GM23338 (cell line): Measurements from ENCODE around the gene FRMPD1.

Experiments
- CREB1 ChIP-seq: fragments of 250-450 bp; sonication (Bioruptor Pico); IDR thresholded peaks from 2 replicates; pipeline ENCODE4 v1.5.0; 2020; ENCODE audit warnings: low read depth, mild to moderate bottlenecking, moderate library complexity
- CTCF ChIP-seq, 2 experiments: fragments of 200-600 bp in 1 of 2; sonication (generic) in 1 of 2; conservative IDR thresholded peaks; 2 replicates each; pipeline versions ENCODE4 v1.5.1 to v1.6.1; 2016 to 2017; ENCODE audit warnings: antibody characterized with exemption in 2 of 2, low read depth in 2 of 2, mild to moderate bottlenecking in 2 of 2, moderate library complexity in 1 of 2
- ETS1 ChIP-seq: IDR thresholded peaks from 2 replicates; pipeline ENCODE4 v1.6.1; 2016; ENCODE audit warnings: antibody characterized with exemption
- EZH2 ChIP-seq: fragments of 200-600 bp; sonication (generic); IDR thresholded peaks from one replicate; pipeline ENCODE4 v1.8.0; 2017; ENCODE audit warnings: antibody characterized with exemption, mild to moderate bottlenecking, low read depth; ENCODE audit not compliant: unreplicated experiment
- EZH2phosphoT487 ChIP-seq: fragments of 200-600 bp; sonication (generic); IDR thresholded peaks from one replicate; pipeline ENCODE4 v1.8.1; 2018; ENCODE audit warnings: antibody characterized with exemption; ENCODE audit not compliant: unreplicated experiment
- JUNB ChIP-seq: IDR thresholded peaks from one replicate; pipeline ENCODE4 v1.6.1; 2016; ENCODE audit warnings: antibody characterized with exemption; ENCODE audit not compliant: unreplicated experiment
- NANOG ChIP-seq: IDR thresholded peaks from 2 replicates; pipeline ENCODE4 v1.6.1; 2016; ENCODE audit warnings: antibody characterized with exemption, borderline replicate concordance
- POLR2AphosphoS5 ChIP-seq: IDR thresholded peaks from 2 replicates; pipeline ENCODE4 v1.6.1; 2016; ENCODE audit warnings: antibody characterized with exemption, low read depth
- STAT1 ChIP-seq: IDR thresholded peaks from one replicate; pipeline ENCODE4 v1.6.1; 2016; ENCODE audit warnings: antibody characterized with exemption; ENCODE audit not compliant: unreplicated experiment
- ZNF114 ChIP-seq: fragments of 250-450 bp; sonication (Bioruptor Pico); IDR thresholded peaks from 2 replicates; pipeline ENCODE4 v1.5.0; 2020; ENCODE audit warnings: mild to moderate bottlenecking, moderate library complexity
- ZNF331 ChIP-seq: fragments of 250-450 bp; sonication (Bioruptor Pico); IDR thresholded peaks from 2 replicates; pipeline ENCODE4 v1.5.0; 2020; ENCODE audit warnings: low read depth, mild to moderate bottlenecking, moderate library complexity
- TF ChIP-seq, protein P1 (sequence below): IDR thresholded peaks from one replicate; pipeline ENCODE4 v1.6.1; 2018; ENCODE audit warnings: antibody characterized with exemption; ENCODE audit not compliant: unreplicated experiment

- TF ChIP-seq EZH2phosphoT487 (no peak), EZH2 (no peak), POLR2AphosphoS5 (no peak), CTCF (conservative IDR thresholded peaks at IDR 0.05; ENCODE audit: low read depth in 2 of 2) (no peak), ETS1 (no peak), CREB1 (no peak), NANOG (no peak), JUNB (no peak), ZNF114 (no peak), ZNF331 (CRISPR knock-in tag) (no peak), STAT1 (no peak)
- TF ChIP-seq, protein P1, sequence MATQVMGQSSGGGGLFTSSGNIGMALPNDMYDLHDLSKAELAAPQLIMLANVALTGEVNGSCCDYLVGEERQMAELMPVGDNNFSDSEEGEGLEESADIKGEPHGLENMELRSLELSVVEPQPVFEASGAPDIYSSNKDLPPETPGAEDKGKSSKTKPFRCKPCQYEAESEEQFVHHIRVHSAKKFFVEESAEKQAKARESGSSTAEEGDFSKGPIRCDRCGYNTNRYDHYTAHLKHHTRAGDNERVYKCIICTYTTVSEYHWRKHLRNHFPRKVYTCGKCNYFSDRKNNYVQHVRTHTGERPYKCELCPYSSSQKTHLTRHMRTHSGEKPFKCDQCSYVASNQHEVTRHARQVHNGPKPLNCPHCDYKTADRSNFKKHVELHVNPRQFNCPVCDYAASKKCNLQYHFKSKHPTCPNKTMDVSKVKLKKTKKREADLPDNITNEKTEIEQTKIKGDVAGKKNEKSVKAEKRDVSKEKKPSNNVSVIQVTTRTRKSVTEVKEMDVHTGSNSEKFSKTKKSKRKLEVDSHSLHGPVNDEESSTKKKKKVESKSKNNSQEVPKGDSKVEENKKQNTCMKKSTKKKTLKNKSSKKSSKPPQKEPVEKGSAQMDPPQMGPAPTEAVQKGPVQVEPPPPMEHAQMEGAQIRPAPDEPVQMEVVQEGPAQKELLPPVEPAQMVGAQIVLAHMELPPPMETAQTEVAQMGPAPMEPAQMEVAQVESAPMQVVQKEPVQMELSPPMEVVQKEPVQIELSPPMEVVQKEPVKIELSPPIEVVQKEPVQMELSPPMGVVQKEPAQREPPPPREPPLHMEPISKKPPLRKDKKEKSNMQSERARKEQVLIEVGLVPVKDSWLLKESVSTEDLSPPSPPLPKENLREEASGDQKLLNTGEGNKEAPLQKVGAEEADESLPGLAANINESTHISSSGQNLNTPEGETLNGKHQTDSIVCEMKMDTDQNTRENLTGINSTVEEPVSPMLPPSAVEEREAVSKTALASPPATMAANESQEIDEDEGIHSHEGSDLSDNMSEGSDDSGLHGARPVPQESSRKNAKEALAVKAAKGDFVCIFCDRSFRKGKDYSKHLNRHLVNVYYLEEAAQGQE: no peak
Measured at GRCh38 chr9:37719526-37719925, 68.8 kb downstream of the FRMPD1 start.
